Endodermal cell (in vitro differentiated cells): Measurements from ENCODE around the gene RAB4A. TPM values are rescaled to one million over a fixed set of nuclear protein-coding genes. Genes with fewer than 3 reads are reported as not detected.

Source experiments
- DNase-seq: peaks from one replicate; pipeline ENCODE4 v3.0.0-alpha.2; 2017
- H3K27ac ChIP-seq: 2 replicates; pipeline ENCODE4 v1.5.1; 2013; ENCODE audit warnings: mild to moderate bottlenecking, low read depth, low read length, moderate library complexity
- H3K27me3 ChIP-seq: 2 replicates; pipeline ENCODE4 v1.6.1; 2013; ENCODE audit warnings: mild to moderate bottlenecking, low read length, moderate library complexity; ENCODE audit not compliant: insufficient read depth, control insufficient read depth, poor library complexity, severe bottlenecking
- H3K36me3 ChIP-seq: 2 replicates; pipeline ENCODE4 v1.7.0; 2013; ENCODE audit warnings: mild to moderate bottlenecking, low read length, moderate library complexity; ENCODE audit not compliant: control insufficient read depth, insufficient read depth
- H3K4me1 ChIP-seq: one replicate; pipeline ENCODE4 v1.7.0; 2013; ENCODE audit warnings: low read length; ENCODE audit not compliant: control insufficient read depth, insufficient read depth
- H3K4me3 ChIP-seq: 2 replicates; pipeline ENCODE4 v1.5.1; 2013; ENCODE audit warnings: mild to moderate bottlenecking, low read length, moderate library complexity
- H3K9ac ChIP-seq: 2 replicates; pipeline ENCODE4 v1.6.1; 2013; ENCODE audit warnings: mild to moderate bottlenecking, low read length, moderate library complexity; ENCODE audit not compliant: poor library complexity, severe bottlenecking; ENCODE audit errors: extremely low read depth
- H3K9me3 ChIP-seq: 2 replicates; pipeline ENCODE4 v1.6.1; 2013; ENCODE audit warnings: mild to moderate bottlenecking, low read length, moderate library complexity; ENCODE audit not compliant: control insufficient read depth
- H3K27ac Mint-ChIP-seq: 2 replicates; pipeline ENCODE4 v1.8.0; 2020; ENCODE audit warnings: mixed read lengths
- H3K27me3 Mint-ChIP-seq: 2 replicates; pipeline ENCODE4 v1.8.0; 2021; ENCODE audit warnings: mild to moderate bottlenecking, mixed read lengths; ENCODE audit not compliant: insufficient read depth
- H3K36me3 Mint-ChIP-seq: 2 replicates; pipeline ENCODE4 v1.8.0; 2020; ENCODE audit warnings: low read depth, mixed read lengths
- H3K4me1 Mint-ChIP-seq: 2 replicates; pipeline ENCODE4 v1.8.0; 2020; ENCODE audit warnings: mixed read lengths
- H3K4me3 Mint-ChIP-seq: 2 replicates; pipeline ENCODE4 v1.8.0; 2020; ENCODE audit warnings: mild to moderate bottlenecking, moderate library complexity, mixed read lengths
- H3K9me3 Mint-ChIP-seq: 2 replicates; pipeline ENCODE4 v1.8.0; 2020; ENCODE audit warnings: mild to moderate bottlenecking, mixed read lengths
- CTCF ChIP-seq: fragments of 200-600 bp; sonication (generic); conservative IDR thresholded peaks from 2 replicates; pipeline ENCODE4 v1.5.0; 2021; ENCODE audit warnings: antibody characterized with exemption, mild to moderate bottlenecking
- WGBS, 2 experiments: methylation state at CpG; one replicate each; pipeline versions ENCODE4 v1.1.5 to v1.1.7; 2013; ENCODE audit warnings: missing lambda C conversion rate in 2 of 2, mixed read lengths in 1 of 2; ENCODE audit not compliant: insufficient coverage in 1 of 2, insufficient read length in 1 of 2; 5-methylcytosine and 5-hydroxymethylcytosine counted together
- total RNA-seq, 2 donors: library from RNA; stranded (reverse); fragmentation: NEBNext Ultra II Directional in 1 of 2; extraction: Animal tissue kit (Norgen Biotek cat#: 25700) in 1 of 2; gene quantifications; 2 replicates in 1 of 2; 3 replicates in 1 of 2; pipeline ENCODE4 v1.2.1, GENCODE V29; 2021

Gene RAB4A
- total RNA-seq, 2 donors from 2014 or later, result 46.2 to 48.9 TPM

DNA sequence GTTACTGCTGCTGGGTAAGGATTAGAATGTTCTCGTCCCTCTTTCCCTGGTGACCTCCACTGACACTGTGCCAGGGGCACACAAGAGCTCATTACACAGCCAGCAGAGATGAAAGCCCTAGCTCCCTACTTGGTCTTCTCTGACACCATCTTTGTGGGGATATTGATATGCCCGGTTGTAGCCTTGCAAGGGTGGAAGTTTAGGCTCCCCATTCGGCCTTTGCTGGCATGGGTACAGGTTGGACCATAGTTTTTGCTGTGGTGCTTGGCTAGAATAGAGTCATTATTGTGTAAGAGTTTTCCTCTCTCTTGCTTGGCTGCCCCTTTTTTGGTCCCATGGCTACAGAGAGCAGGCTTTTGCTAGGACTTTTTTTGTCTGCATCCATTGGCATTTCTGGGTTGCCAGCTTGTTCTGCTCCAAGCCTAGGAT lies 12.3 kb downstream of the RAB4A start:
- 90 to 94% methylated on average over 2 to 3 of the region's 3 CpGs for WGBS, 2 experiments
- no peak overlapping the region for H3K4me3 ChIP-seq
- H3K9me3 Mint-ChIP-seq, result no peaks in the 10 kb centered on the region

GRCh38 chr1:229284887-229285286 lies 14.0 kb downstream of the RAB4A start:
- no peaks in the 10 kb centered on the region for H3K9me3 ChIP-seq
- H3K36me3 ChIP-seq, result peaks cover 16% of the 10 kb centered on the region
- no peak for DNase-seq
- 83 to 97% methylated on average over 3 of the region's 3 CpGs for WGBS, 2 experiments
- no peaks in the 10 kb centered on the region for H3K4me1 ChIP-seq
- Mint-ChIP-seq H3K9me3 (no peaks in the 10 kb centered on the region), H3K4me1 (peaks cover 5% of the 10 kb centered on the region), H3K27me3 (no peaks in the 10 kb centered on the region), H3K27ac (no peak overlapping the region), H3K36me3 (peaks cover 12% of the 10 kb centered on the region), H3K4me3 (no peak overlapping the region)
- H3K27me3 ChIP-seq, result no peaks in the 10 kb centered on the region
- H3K4me3 ChIP-seq, result no peak overlapping the region
- H3K9ac ChIP-seq, result no peak overlapping the region
- H3K27ac ChIP-seq, result no peak overlapping the region
- TF ChIP-seq CTCF, result no peak

More for the DNA sequence above, 12.3 kb downstream of the RAB4A start:
- H3K4me1 Mint-ChIP-seq, result peaks cover 5% of the 10 kb centered on the region
- no peak for TF ChIP-seq CTCF
- no peak overlapping the region for H3K27ac ChIP-seq
- H3K36me3 ChIP-seq, result peaks cover under 1% of the 10 kb centered on the region
- H3K9me3 ChIP-seq, result no peaks in the 10 kb centered on the region
- H3K36me3 Mint-ChIP-seq, result peaks cover under 1% of the 10 kb centered on the region
- no peaks in the 10 kb centered on the region for H3K27me3 ChIP-seq
- H3K9ac ChIP-seq, result no peak overlapping the region
- H3K27me3 Mint-ChIP-seq, result no peaks in the 10 kb centered on the region
- no peak overlapping the region for H3K27ac Mint-ChIP-seq
- no peak for DNase-seq
- H3K4me1 ChIP-seq, result no peaks in the 10 kb centered on the region
- no peak overlapping the region for H3K4me3 Mint-ChIP-seq

DNA sequence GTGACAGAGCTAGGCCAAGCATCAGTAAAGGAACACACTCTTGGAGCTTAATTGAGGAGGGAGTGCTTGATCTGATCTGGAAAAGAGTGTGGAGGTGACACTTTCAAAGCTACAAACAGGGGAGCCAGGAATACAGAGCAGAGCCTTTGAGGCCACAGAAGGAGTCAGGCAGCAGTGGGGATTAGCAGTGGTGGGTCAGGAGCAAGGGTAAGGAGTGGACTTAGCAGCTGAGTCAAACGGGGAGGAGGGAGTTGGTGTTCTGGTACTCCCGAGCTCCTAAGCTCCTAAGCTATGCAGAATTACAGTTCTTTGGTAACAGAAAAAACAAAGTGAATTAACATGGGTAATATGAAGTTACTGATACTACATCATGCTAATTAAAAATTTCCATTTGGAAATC lies 14.5 kb downstream of the RAB4A start:
- TF ChIP-seq CTCF, result no peak
- H3K36me3 ChIP-seq, result peaks cover 21% of the 10 kb centered on the region
- Mint-ChIP-seq H3K36me3 (peaks cover 17% of the 10 kb centered on the region), H3K4me3 (no peak overlapping the region), H3K4me1 (peaks cover 5% of the 10 kb centered on the region), H3K9me3 (no peaks in the 10 kb centered on the region), H3K27ac (peak overlapping the region; percentile 13), H3K27me3 (no peaks in the 10 kb centered on the region)
- H3K4me3 ChIP-seq, result no peak overlapping the region
- no peak overlapping the region for H3K9ac ChIP-seq
- H3K4me1 ChIP-seq, result no peaks in the 10 kb centered on the region
- 88% methylated on average over 1 of the region's 2 CpGs; no CpG with 5 or more reads in 1 of the 2 experiments for WGBS, 2 experiments
- H3K27ac ChIP-seq, result no peak overlapping the region
- H3K27me3 ChIP-seq, result no peaks in the 10 kb centered on the region
- DNase-seq, result no peak
- no peaks in the 10 kb centered on the region for H3K9me3 ChIP-seq
